Measurements from ENCODE around the gene TGFB3.

Gene TGFB3

GRCh38 chr14:75976826-75977581 lies 4.8 kb downstream of the TGFB3 start:
- no peaks in the 10 kb centered on the region for H3K36me3 ChIP-seq (ENCODE audit: control insufficient read depth, insufficient read depth, low read length)
- no peak for TF ChIP-seq CTCF (IDR thresholded peaks at IDR 0.05)
- no peak overlapping the region for H2AFZ ChIP-seq
- peaks cover 6% of the 10 kb centered on the region for H3K79me2 ChIP-seq
- H3K27me3 ChIP-seq (ENCODE audit: control insufficient read depth, insufficient read depth, low read length): no peaks in the 10 kb centered on the region
- no peaks in the 10 kb centered on the region for H3K9me3 ChIP-seq (ENCODE audit: control insufficient read depth, low read length)
- H3K27ac ChIP-seq: no peak overlapping the region
- no peak overlapping the region for H3K4me3 ChIP-seq (ENCODE audit: low read depth, low read length)
- no peak overlapping the region for H3K4me2 ChIP-seq (ENCODE audit: low read length)
- peaks cover 18% of the 10 kb centered on the region for H3K4me1 ChIP-seq
- no peak overlapping the region for H3K9ac ChIP-seq

- no peaks in the 10 kb centered on the region for H3K27me3 ChIP-seq (ENCODE audit: control insufficient read depth, insufficient read depth, low read length)
- H3K36me3 ChIP-seq (ENCODE audit: control insufficient read depth, insufficient read depth, low read length): no peaks in the 10 kb centered on the region
- H3K27ac ChIP-seq: no peak overlapping the region
- TF ChIP-seq CTCF (IDR thresholded peaks at IDR 0.05): no peak
- H3K9ac ChIP-seq: no peak overlapping the region
- H3K4me2 ChIP-seq (ENCODE audit: low read length): no peak overlapping the region
- H3K9me3 ChIP-seq (ENCODE audit: control insufficient read depth, low read length): no peaks in the 10 kb centered on the region
- no peak overlapping the region for H3K4me3 ChIP-seq (ENCODE audit: low read depth, low read length)
- H3K79me2 ChIP-seq: peaks cover 2% of the 10 kb centered on the region
- peaks cover 7% of the 10 kb centered on the region for H3K4me1 ChIP-seq
- H2AFZ ChIP-seq: no peak overlapping the region
Observed at GRCh38 chr14:75972801-75973421, 8.9 kb downstream of the TGFB3 start.

- H3K27me3 ChIP-seq (ENCODE audit: control insufficient read depth, insufficient read depth, low read length): no peaks in the 10 kb centered on the region
- TF ChIP-seq CTCF (IDR thresholded peaks at IDR 0.05): no peak
- H3K4me1 ChIP-seq: no peaks in the 10 kb centered on the region
- H3K27ac ChIP-seq: no peak overlapping the region
- H3K36me3 ChIP-seq (ENCODE audit: control insufficient read depth, insufficient read depth, low read length): no peaks in the 10 kb centered on the region
- H3K79me2 ChIP-seq: peaks cover 2% of the 10 kb centered on the region
- no peak overlapping the region for H2AFZ ChIP-seq
- H3K9ac ChIP-seq: no peak overlapping the region
- H3K9me3 ChIP-seq (ENCODE audit: control insufficient read depth, low read length): no peaks in the 10 kb centered on the region
- H3K4me2 ChIP-seq (ENCODE audit: low read length): no peak overlapping the region
- H3K4me3 ChIP-seq (ENCODE audit: low read depth, low read length): no peak overlapping the region
Observed at GRCh38 chr14:75971509-75971908, 10.3 kb downstream of the TGFB3 start.

GRCh38 chr14:75970989-75971388 lies 10.8 kb downstream of the TGFB3 start:
- H3K36me3 ChIP-seq (ENCODE audit: control insufficient read depth, insufficient read depth, low read length): no peaks in the 10 kb centered on the region
- no peaks in the 10 kb centered on the region for H3K27me3 ChIP-seq (ENCODE audit: control insufficient read depth, insufficient read depth, low read length)
- H3K4me2 ChIP-seq (ENCODE audit: low read length): no peak overlapping the region
- no peak overlapping the region for H3K27ac ChIP-seq
- H3K4me1 ChIP-seq: no peaks in the 10 kb centered on the region
- no peak overlapping the region for H3K9ac ChIP-seq
- peaks cover 2% of the 10 kb centered on the region for H3K79me2 ChIP-seq
- H2AFZ ChIP-seq: no peak overlapping the region
- H3K9me3 ChIP-seq (ENCODE audit: control insufficient read depth, low read length): no peaks in the 10 kb centered on the region
- H3K4me3 ChIP-seq (ENCODE audit: low read depth, low read length): no peak overlapping the region
- no peak for TF ChIP-seq CTCF (IDR thresholded peaks at IDR 0.05)
